H7 (cell line): ENCODE results near the gene RAPGEF2. TPM values are rescaled to one million over a fixed set of nuclear protein-coding genes. Genes with fewer than 3 reads are reported as not detected.
"Not testable (repeated sequence)": the region's sequence is repeated elsewhere in the genome, so short reads cannot be mapped to it uniquely, and the experiment has no call there.

Source experiments
- DNase-seq: peaks from one replicate; pipeline ENCODE4 v3.0.0; 2012
- H3K27me3 ChIP-seq: 2 replicates; pipeline ENCODE4 v1.6.0; 2011; ENCODE audit warnings: mild to moderate bottlenecking, low read length; ENCODE audit not compliant: control insufficient read depth, insufficient read depth
- H3K36me3 ChIP-seq: replicated peaks from 2 replicates; pipeline ENCODE4 v1.5.1; 2011; ENCODE audit warnings: low read length; ENCODE audit not compliant: control insufficient read depth, insufficient read depth
- H3K4me3 ChIP-seq: 2 replicates; pipeline ENCODE4 v1.5.1; 2011; ENCODE audit warnings: low read depth, mild to moderate bottlenecking, control low read depth, low read length, moderate library complexity; ENCODE audit not compliant: insufficient read depth
- total RNA-seq: library from RNA; depleted of rRNA; stranded (reverse); fragments of >200 nt; shearing (Covaris generic); gene quantifications from 2 replicates; pipeline ENCODE4 v1.2.3, GENCODE V29; 2014

RAPGEF2 gene
- total RNA-seq, 1 experiment from 2014 or later: 33.2 TPM

- H3K27me3 ChIP-seq: no peaks in the 10 kb centered on the region
- DNase-seq: no peak
- H3K4me3 ChIP-seq: no peak overlapping the region
- no peaks in the 10 kb centered on the region for H3K36me3 ChIP-seq
Observed at GRCh38 chr4:159374749-159375530, 272.1 kb downstream of the RAPGEF2 start.

GRCh38 chr4:159376289-159376688 lies 273.4 kb downstream of the RAPGEF2 start:
- Histone ChIP-seq H3K4me3 (no peak overlapping the region), H3K36me3 (no peaks in the 10 kb centered on the region), H3K27me3 (peaks cover 4% of the 10 kb centered on the region; the same call in 1 of the 2 replicates)
- DNase-seq: no peak

- peaks cover 12% of the 10 kb centered on the region; the same call in 1 of the 2 replicates for H3K27me3 ChIP-seq
- no peaks in the 10 kb centered on the region for H3K36me3 ChIP-seq
- H3K4me3 ChIP-seq: no peak overlapping the region
- DNase-seq: no peak
Observed at GRCh38 chr4:159378056-159378616, 275.3 kb downstream of the RAPGEF2 start.

- H3K36me3 ChIP-seq, H3K4me3 ChIP-seq, DNase-seq: not testable (repeated sequence)
- peaks cover 12% of the 10 kb centered on the region; the same call in 1 of the 2 replicates for H3K27me3 ChIP-seq
Observed at GRCh38 chr4:159379064-159379463, 276.2 kb downstream of the RAPGEF2 start.

GRCh38 chr4:159379836-159380235 lies 277.0 kb downstream of the RAPGEF2 start:
- no peaks in the 10 kb centered on the region for H3K36me3 ChIP-seq

GRCh38 chr4:159382856-159383561 lies 280.1 kb downstream of the RAPGEF2 start:
- Histone ChIP-seq H3K4me3 (no peak overlapping the region), H3K36me3 (no peaks in the 10 kb centered on the region), H3K27me3 (peaks cover 24% of the 10 kb centered on the region; the same call in 1 of the 2 replicates)
- peak; percentile 57 for DNase-seq

More at GRCh38 chr4:159379836-159380235, 277.0 kb downstream of the RAPGEF2 start:
- Histone ChIP-seq H3K27me3 (peaks cover 16% of the 10 kb centered on the region; the same call in 1 of the 2 replicates), H3K4me3 (no peak overlapping the region)
- no peak for DNase-seq

GRCh38 chr4:159383562-159383931 lies 280.7 kb downstream of the RAPGEF2 start:
- peaks cover 24% of the 10 kb centered on the region; the same call in 1 of the 2 replicates for H3K27me3 ChIP-seq
- H3K36me3 ChIP-seq: no peaks in the 10 kb centered on the region
- no peak overlapping the region for H3K4me3 ChIP-seq
- DNase-seq: peak; percentile 73

- Histone ChIP-seq H3K36me3 (no peaks in the 10 kb centered on the region), H3K27me3 (peaks cover 24% of the 10 kb centered on the region; the same call in 1 of the 2 replicates), H3K4me3 (no peak overlapping the region)
- no peak for DNase-seq
Observed at GRCh38 chr4:159384017-159384416, 281.1 kb downstream of the RAPGEF2 start.

- no peak for DNase-seq
- Histone ChIP-seq H3K4me3 (no peak overlapping the region), H3K36me3 (no peaks in the 10 kb centered on the region), H3K27me3 (peaks cover 24% of the 10 kb centered on the region; the same call in 1 of the 2 replicates)
Observed at GRCh38 chr4:159384632-159385031, 281.8 kb downstream of the RAPGEF2 start.

- Histone ChIP-seq H3K36me3 (no peaks in the 10 kb centered on the region), H3K4me3 (no peak overlapping the region), H3K27me3 (peaks cover 19% of the 10 kb centered on the region; the same call in 1 of the 2 replicates)
- no peak for DNase-seq
Observed at GRCh38 chr4:159386620-159387019, 283.7 kb downstream of the RAPGEF2 start.

- Histone ChIP-seq H3K27me3 (peaks cover 9% of the 10 kb centered on the region; the same call in 1 of the 2 replicates), H3K4me3 (no peak overlapping the region), H3K36me3 (no peaks in the 10 kb centered on the region)
- no peak for DNase-seq
Observed at GRCh38 chr4:159389756-159390155, 286.9 kb downstream of the RAPGEF2 start.

GRCh38 chr4:159390648-159391047 lies 287.8 kb downstream of the RAPGEF2 start:
- no peaks in the 10 kb centered on the region for H3K36me3 ChIP-seq
- H3K27me3 ChIP-seq: peaks cover under 1% of the 10 kb centered on the region; the same call in 1 of the 2 replicates
- no peak for DNase-seq
- no peak overlapping the region for H3K4me3 ChIP-seq

- no peaks in the 10 kb centered on the region for H3K36me3 ChIP-seq
- H3K4me3 ChIP-seq: no peak overlapping the region
- no peaks in the 10 kb centered on the region; the same call in 1 of the 2 replicates for H3K27me3 ChIP-seq
- DNase-seq: no peak
Observed at GRCh38 chr4:159395693-159396092, 292.8 kb downstream of the RAPGEF2 start.

- no peak overlapping the region for H3K4me3 ChIP-seq
- no peaks in the 10 kb centered on the region for H3K36me3 ChIP-seq
- no peaks in the 10 kb centered on the region; the same call in 1 of the 2 replicates for H3K27me3 ChIP-seq
- no peak for DNase-seq
Observed at GRCh38 chr4:159396151-159396550, 293.3 kb downstream of the RAPGEF2 start.
